ENCODE results near the gene ADAM15.

Gene ADAM15

GRCh38 chr1:155029513-155030242 is 21.4 kb upstream of the ADAM15 start:
- CTCF ChIA-PET: interaction anchor here (0.7 to 1.4 kb wide), 5 partner anchors 8 to 143 kb away, joined by 3 to 6 read pairs (median 4); partner anchors contain the start of genes FLAD1 and KRTCAP2
- POLR2A ChIA-PET: interaction anchor here (1.3 kb wide), 1 partner anchor 36 kb away, joined by 3 read pairs; no protein-coding TSS in a partner anchor
- H3K4me3 ChIP-seq (ENCODE audit: low read depth, low read length): no peak overlapping the region
- H3K9me3 ChIP-seq (ENCODE audit: control insufficient read depth, insufficient read depth, low read depth, low read length): no peaks in the 10 kb centered on the region
- no peaks in the 10 kb centered on the region for H3K4me1 ChIP-seq (ENCODE audit: control insufficient read depth, insufficient read depth, low read length)
- TF ChIP-seq ZSCAN16 (tag by site-specific recombination; IDR thresholded peaks at IDR 0.05) (no peak), ZNF677 (tag by site-specific recombination; IDR thresholded peaks at IDR 0.05) (no peak), ZNF664 (tag by site-specific recombination; IDR thresholded peaks at IDR 0.05) (no peak), KLF1 (tag by site-specific recombination; IDR thresholded peaks at IDR 0.05) (no peak), ZNF510 (tag by site-specific recombination; IDR thresholded peaks at IDR 0.05; ENCODE audit: insufficient replicate concordance) (no peak), ZNF174 (tag by site-specific recombination; IDR thresholded peaks at IDR 0.05) (no peak), ZNF302 (tag by site-specific recombination; IDR thresholded peaks at IDR 0.05; ENCODE audit: low read depth) (no peak), HOXA7 (CRISPR knock-in tag; IDR thresholded peaks at IDR 0.05; ENCODE audit: borderline replicate concordance) (no peak)
- H3K36me3 ChIP-seq (ENCODE audit: control insufficient read depth in 2 of 2, insufficient read depth in 1 of 2, low read length in 2 of 2): no peaks in the 10 kb centered on the region
- H3K27ac ChIP-seq (ENCODE audit: extremely low read depth, low read depth, low read length): no peak overlapping the region

DNA sequence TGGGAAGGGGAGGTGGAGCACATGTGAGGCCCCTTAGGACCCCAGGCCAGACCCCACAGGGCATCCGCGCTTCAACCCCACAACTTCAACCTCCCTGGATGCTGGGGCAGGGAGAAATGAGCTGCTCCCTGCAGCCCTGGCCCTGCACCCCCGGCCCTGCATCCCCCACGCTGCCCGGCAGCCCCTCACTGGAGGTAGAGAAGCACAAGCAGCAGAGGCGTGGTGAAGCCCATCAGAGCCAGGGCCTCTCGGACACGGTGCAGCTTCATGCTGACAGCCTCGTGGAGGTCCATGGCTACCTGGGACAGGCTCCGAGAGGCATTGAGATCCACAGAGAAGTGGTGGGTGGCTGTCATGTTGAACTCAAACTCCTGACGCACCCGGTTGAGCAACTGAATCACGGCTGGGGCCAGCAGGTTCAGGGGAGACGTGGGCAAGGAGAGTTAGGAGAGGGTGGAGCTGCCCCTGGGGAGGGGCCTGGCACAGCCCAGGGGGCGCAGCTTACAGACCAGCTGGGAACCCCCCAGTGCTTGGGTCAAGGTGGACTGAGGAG is 20.8 kb upstream of the ADAM15 start:
- CTCF ChIA-PET: interaction anchor here (0.7 to 1.3 kb wide), 4 partner anchors 9 to 14 kb away, joined by 4 to 6 read pairs (median 4); no protein-coding TSS in a partner anchor
- Histone ChIP-seq H3K27ac (ENCODE audit: extremely low read depth, low read depth, low read length) (no peak overlapping the region), H3K4me1 (ENCODE audit: control insufficient read depth, insufficient read depth, low read length) (no peaks in the 10 kb centered on the region), H3K36me3 (ENCODE audit: control insufficient read depth in 2 of 2, insufficient read depth in 1 of 2, low read length in 2 of 2) (no peaks in the 10 kb centered on the region), H3K4me3 (ENCODE audit: low read depth, low read length) (no peak overlapping the region), H3K9me3 (ENCODE audit: control insufficient read depth, insufficient read depth, low read depth, low read length) (no peaks in the 10 kb centered on the region)
- no peak for TF ChIP-seq SP2 (tag by site-specific recombination; IDR thresholded peaks at IDR 0.05)
- no peak for TF ChIP-seq KLF16 (tag by site-specific recombination; IDR thresholded peaks at IDR 0.05)
- TF ChIP-seq ZNF580 (tag by site-specific recombination; IDR thresholded peaks at IDR 0.05): no peak
- TF ChIP-seq ZNF341 (tag by site-specific recombination; IDR thresholded peaks at IDR 0.05; ENCODE audit: low read depth): peak; percentile 59
- POLR2A ChIA-PET: interaction anchor here (1.3 kb wide), 1 partner anchor 13 kb away, joined by 3 read pairs; no protein-coding TSS in a partner anchor

DNA sequence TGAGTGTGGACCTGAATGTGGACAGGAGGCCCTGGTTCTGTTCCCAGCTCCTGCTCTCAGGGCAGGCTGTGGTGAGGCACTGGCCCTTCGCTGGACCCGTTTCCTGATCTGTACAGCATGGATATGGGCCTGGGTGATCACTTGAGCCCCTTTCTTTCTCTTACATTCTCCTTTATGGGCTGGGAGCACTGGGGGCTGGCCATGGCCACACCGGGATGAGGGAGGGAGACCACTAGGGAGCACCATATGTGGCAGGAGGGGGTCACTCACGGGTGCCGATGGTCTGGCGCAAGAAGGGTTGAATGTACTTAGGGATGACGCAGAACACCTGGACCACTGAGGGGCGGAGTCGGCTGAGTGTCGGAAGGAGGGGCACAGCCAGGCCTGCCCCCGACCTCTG is 20.2 kb upstream of the ADAM15 start:
- CTCF ChIA-PET: interaction anchor here (1.0 to 1.3 kb wide), 2 partner anchors 13 to 14 kb away, joined by 4 to 6 read pairs; no protein-coding TSS in a partner anchor
- Histone ChIP-seq H3K36me3 (ENCODE audit: control insufficient read depth in 2 of 2, insufficient read depth in 1 of 2, low read length in 2 of 2) (no peaks in the 10 kb centered on the region), H3K27ac (ENCODE audit: extremely low read depth, low read depth, low read length) (no peak overlapping the region), H3K9me3 (ENCODE audit: control insufficient read depth, insufficient read depth, low read depth, low read length) (no peaks in the 10 kb centered on the region), H3K4me3 (ENCODE audit: low read depth, low read length) (no peak overlapping the region), H3K4me1 (ENCODE audit: control insufficient read depth, insufficient read depth, low read length) (no peaks in the 10 kb centered on the region)
- POLR2A ChIA-PET: interaction anchor here (1.3 kb wide), 1 partner anchor 13 kb away, joined by 3 read pairs; no protein-coding TSS in a partner anchor
- TF ChIP-seq ZNF837 (tag by site-specific recombination; IDR thresholded peaks at IDR 0.05): no peak
- no peak for TF ChIP-seq ZBTB21 (tag by site-specific recombination; IDR thresholded peaks at IDR 0.05)
- TF ChIP-seq ZNF37A (tag by site-specific recombination; IDR thresholded peaks at IDR 0.05): no peak
- no peak for TF ChIP-seq ZNF426 (tag by site-specific recombination; IDR thresholded peaks at IDR 0.05)
- TF ChIP-seq WT1 (tag by site-specific recombination; IDR thresholded peaks at IDR 0.05): no peak
- TF ChIP-seq ZBTB8A (tag by site-specific recombination; IDR thresholded peaks at IDR 0.05): no peak
- no peak for TF ChIP-seq ZNF692 (tag by site-specific recombination; IDR thresholded peaks at IDR 0.05)
- TF ChIP-seq ZNF501 (tag by site-specific recombination; IDR thresholded peaks at IDR 0.05): no peak
- TF ChIP-seq ZNF530 (tag by site-specific recombination; IDR thresholded peaks at IDR 0.05; ENCODE audit: low read depth): no peak
- TF ChIP-seq ZNF585B (tag by site-specific recombination; IDR thresholded peaks at IDR 0.05): no peak
- no peak for TF ChIP-seq HIC1 (tag by site-specific recombination; IDR thresholded peaks at IDR 0.05)
- no peak for TF ChIP-seq ZNF354C (tag by site-specific recombination; IDR thresholded peaks at IDR 0.05; ENCODE audit: borderline replicate concordance, low read depth)
- TF ChIP-seq, protein P1, sequence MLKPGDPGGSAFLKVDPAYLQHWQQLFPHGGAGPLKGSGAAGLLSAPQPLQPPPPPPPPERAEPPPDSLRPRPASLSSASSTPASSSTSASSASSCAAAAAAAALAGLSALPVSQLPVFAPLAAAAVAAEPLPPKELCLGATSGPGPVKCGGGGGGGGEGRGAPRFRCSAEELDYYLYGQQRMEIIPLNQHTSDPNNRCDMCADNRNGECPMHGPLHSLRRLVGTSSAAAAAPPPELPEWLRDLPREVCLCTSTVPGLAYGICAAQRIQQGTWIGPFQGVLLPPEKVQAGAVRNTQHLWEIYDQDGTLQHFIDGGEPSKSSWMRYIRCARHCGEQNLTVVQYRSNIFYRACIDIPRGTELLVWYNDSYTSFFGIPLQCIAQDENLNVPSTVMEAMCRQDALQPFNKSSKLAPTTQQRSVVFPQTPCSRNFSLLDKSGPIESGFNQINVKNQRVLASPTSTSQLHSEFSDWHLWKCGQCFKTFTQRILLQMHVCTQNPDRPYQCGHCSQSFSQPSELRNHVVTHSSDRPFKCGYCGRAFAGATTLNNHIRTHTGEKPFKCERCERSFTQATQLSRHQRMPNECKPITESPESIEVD (tag by site-specific recombination; IDR thresholded peaks at IDR 0.05): no peak
- TF ChIP-seq SALL2 (tag by site-specific recombination; IDR thresholded peaks at IDR 0.05; ENCODE audit: borderline replicate concordance): no peak

Data from HEK293 (cell line).